WERI-Rb-1 (cell line): ENCODE data around the gene HADHA.

Experiments used
- DNase-seq: peaks from one replicate; pipeline ENCODE4 v3.0.0-alpha.2; 2020
- H3K27ac ChIP-seq: fragments of 250-450 bp; sonication (Bioruptor Pico); 2 replicates; pipeline ENCODE4 v1.5.1; 2020; ENCODE audit warnings: mild to moderate bottlenecking, moderate library complexity
- H3K27me3 ChIP-seq: fragments of 250-450 bp; sonication (Bioruptor Pico); 2 replicates; pipeline ENCODE4 v1.5.1; 2021; ENCODE audit warnings: mild to moderate bottlenecking, low read depth, moderate library complexity; ENCODE audit not compliant: insufficient read depth, severe bottlenecking
- H3K36me3 ChIP-seq: fragments of 250-450 bp; sonication (Bioruptor Pico); 2 replicates; pipeline ENCODE4 v1.5.1; 2020; ENCODE audit warnings: mild to moderate bottlenecking, moderate library complexity
- H3K4me3 ChIP-seq: 2 replicates; pipeline ENCODE4 v1.5.1; 2011; ENCODE audit warnings: low read depth, mild to moderate bottlenecking, control low read depth, low read length
- H3K9me3 ChIP-seq: fragments of 250-450 bp; sonication (Bioruptor Pico); 2 replicates; pipeline ENCODE4 v1.5.1; 2021; ENCODE audit warnings: mild to moderate bottlenecking, moderate library complexity; ENCODE audit not compliant: severe bottlenecking
- CTCF ChIP-seq: IDR thresholded peaks from 2 replicates; pipeline ENCODE4 v1.5.1; 2011; ENCODE audit warnings: low read depth, mild to moderate bottlenecking, control low read depth, inconsistent platforms, low read length

The HADHA gene

DNA sequence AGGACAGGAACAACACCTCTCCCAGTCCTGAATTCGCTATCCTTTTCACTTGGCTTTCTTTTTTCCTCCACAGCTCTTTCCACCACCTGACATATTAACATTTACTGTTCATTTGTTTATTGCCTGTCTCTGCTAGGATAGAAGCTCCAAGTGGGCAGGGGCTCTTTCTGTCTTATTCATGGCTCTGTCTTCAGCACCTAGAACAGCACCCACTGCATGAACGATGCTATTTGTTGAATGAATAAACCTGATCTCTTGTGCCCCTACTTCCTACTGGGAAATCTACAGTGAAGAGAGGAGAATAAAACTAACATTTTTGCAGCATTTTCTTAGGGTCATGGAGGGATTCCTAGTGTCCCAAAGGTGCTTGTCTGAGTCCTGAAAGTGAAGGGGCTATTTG is 95.9 kb downstream of the HADHA start:
- Histone ChIP-seq H3K27ac (no peak overlapping the region), H3K36me3 (no peaks in the 10 kb centered on the region), H3K9me3 (no peaks in the 10 kb centered on the region), H3K27me3 (no peaks in the 10 kb centered on the region), H3K4me3 (no peak overlapping the region)
- no peak for DNase-seq
- TF ChIP-seq CTCF: no peak

GRCh38 chr2:26144953-26145680 is 99.3 kb downstream of the HADHA start:
- no peak overlapping the region for H3K27ac ChIP-seq
- TF ChIP-seq CTCF: peak; percentile 75
- no peaks in the 10 kb centered on the region for H3K36me3 ChIP-seq
- DNase-seq: peak; percentile 80
- H3K27me3 ChIP-seq: no peaks in the 10 kb centered on the region
- no peaks in the 10 kb centered on the region for H3K9me3 ChIP-seq
- H3K4me3 ChIP-seq: no peak overlapping the region

DNA sequence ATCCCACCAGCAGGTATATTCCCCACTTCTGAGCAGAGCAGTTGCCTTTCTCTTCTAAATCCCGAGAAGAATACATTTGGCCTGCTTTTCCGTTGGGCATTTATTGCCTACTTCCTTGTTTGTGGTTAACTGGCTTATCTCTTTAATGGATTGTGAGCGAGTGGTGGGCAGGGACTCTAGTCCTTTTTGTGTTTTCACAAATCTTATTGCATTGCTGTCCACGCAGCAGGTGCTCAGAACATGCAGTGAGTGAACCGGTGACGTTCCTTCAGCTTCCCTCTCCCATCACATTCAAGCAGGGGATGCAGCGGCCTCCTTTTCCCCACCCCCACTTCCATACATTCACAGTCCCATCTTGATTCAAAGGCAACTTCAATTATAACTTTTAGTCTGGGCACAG is 100.4 kb downstream of the HADHA start:
- Histone ChIP-seq H3K27ac (no peak overlapping the region), H3K36me3 (no peaks in the 10 kb centered on the region), H3K4me3 (no peak overlapping the region), H3K27me3 (no peaks in the 10 kb centered on the region), H3K9me3 (no peaks in the 10 kb centered on the region)
- no peak for DNase-seq
- no peak for TF ChIP-seq CTCF

DNA sequence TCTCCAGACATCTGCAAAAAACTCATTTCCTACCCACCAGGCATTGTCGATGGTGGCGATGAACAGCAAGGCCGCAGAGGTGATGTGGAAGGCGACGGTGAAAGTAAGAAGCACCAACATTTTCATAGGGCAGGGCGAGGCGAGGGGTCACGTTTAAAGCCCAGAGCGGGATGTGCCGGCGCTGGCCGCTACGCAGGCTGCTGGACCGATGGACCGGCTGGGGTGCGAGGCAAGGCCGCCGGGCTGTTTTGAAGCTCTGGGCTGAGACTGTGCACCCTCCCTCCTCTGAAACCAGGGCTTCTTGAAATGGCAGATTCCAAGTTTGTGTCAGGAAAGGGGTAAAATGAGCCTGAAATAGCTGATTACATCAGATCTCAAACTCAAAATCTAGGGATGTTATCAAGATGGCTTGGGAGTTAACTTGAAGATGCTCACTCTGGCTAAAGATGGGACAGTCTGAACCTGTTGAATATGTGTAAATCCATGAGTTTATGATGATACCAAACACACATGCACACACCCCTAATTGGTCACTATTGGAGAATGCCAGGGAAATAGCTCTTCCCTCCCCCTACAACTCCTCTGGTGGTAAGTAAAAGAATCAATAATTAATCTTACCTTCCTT is 103.2 kb downstream of the HADHA start:
- H3K27ac ChIP-seq: no peak overlapping the region
- no peaks in the 10 kb centered on the region for H3K9me3 ChIP-seq
- no peaks in the 10 kb centered on the region for H3K27me3 ChIP-seq
- H3K4me3 ChIP-seq: no peak overlapping the region
- no peak for DNase-seq
- no peak for TF ChIP-seq CTCF
- H3K36me3 ChIP-seq: peaks cover 4% of the 10 kb centered on the region
